Lower lobe of right lung (tissue), 2 donors: ENCODE measurements around the gene GPR146. TPM values are rescaled to one million over a fixed set of nuclear protein-coding genes. Genes with fewer than 3 reads are reported as not detected.

ENCODE experiments used
- ATAC-seq, 2 donors: fragments of 200-7000 bp; cut with Tn5 transposase; one replicate each; pipeline ENCODE4 v1.9.1; 2020 to 2022; ENCODE audit warnings: mild to moderate bottlenecking in 2 of 2, moderate library complexity in 2 of 2
- DNase-seq: peaks from one replicate; pipeline ENCODE4 v3.0.0-alpha.2; 2020
- H3K27ac ChIP-seq: fragments of 200-600 bp; one replicate; pipeline ENCODE4 v1.8.0; 2022
- H3K27me3 ChIP-seq: fragments of 200-600 bp; one replicate; pipeline ENCODE4 v1.8.0; 2022; ENCODE audit warnings: low read depth
- H3K36me3 ChIP-seq: fragments of 200-600 bp; one replicate; pipeline ENCODE4 v1.8.0; 2022; ENCODE audit warnings: mild to moderate bottlenecking
- H3K4me1 ChIP-seq: fragments of 200-600 bp; one replicate; pipeline ENCODE4 v1.8.0; 2022
- H3K4me3 ChIP-seq: fragments of 200-600 bp; one replicate; pipeline ENCODE4 v1.8.0; 2022; ENCODE audit warnings: mild to moderate bottlenecking
- H3K9me3 ChIP-seq: fragments of 200-600 bp; one replicate; pipeline ENCODE4 v1.8.0; 2022
- CTCF ChIP-seq: fragments of 200-600 bp; IDR thresholded peaks from one replicate; pipeline ENCODE4 v1.8.0; 2022; ENCODE audit warnings: antibody characterized with exemption, mild to moderate bottlenecking
- intact Hi-C: fragments of 100-400 bp; cut with DNase I; formaldehyde crosslinking; loops from one replicate; pipeline ENCODE4 v1.11.0; 2022
- microRNA-seq: library from miRNA; unstranded; fragments of <30 nt; microRNA quantifications from one replicate; pipeline ENCODE4 v1.2.0, GENCODE V29; 2020; ENCODE audit warnings: borderline number of aligned reads
- total RNA-seq: library from RNA; stranded (reverse); fragmentation: NEBNext Ultra II Directional; extraction: Animal tissue kit (Norgen Biotek cat#: 25700); gene quantifications from one replicate; pipeline ENCODE4 v1.2.1, GENCODE V29; 2021
- donor health status: DM: no; HTN: yes; CAD: no; lungs with severe emphysema.

GPR146 gene
- total RNA-seq, 1 donor from 2014 or later = 44.8 TPM

GRCh38 chr7:1108264-1108920, 64.0 kb downstream of the GPR146 start:
- DNase-seq = peak; percentile 42
- no peak for TF ChIP-seq CTCF
- Histone ChIP-seq H3K9me3 (no peaks in the 10 kb centered on the region), H3K27me3 (no peaks in the 10 kb centered on the region), H3K36me3 (no peaks in the 10 kb centered on the region), H3K27ac (no peak overlapping the region), H3K4me1 (no peaks in the 10 kb centered on the region), H3K4me3 (no peak overlapping the region)
- ATAC-seq = peak; percentile 58 to 82
- intact Hi-C loops = no loop called here

Small RNAs within 50 kb of the gene (microRNA-seq; reads per million reads assigned to microRNA genes)
- gene MIR339 = 594 reads per million, percentile 75 among the genes with 10 or more reads in this experiment

Other genes with a start within 250 kb of the GPR146 start
- 111 TPM for gene SUN1, start 212.1 kb upstream of the GPR146 start, total RNA-seq
- gene GET4, start 168.0 kb upstream of the GPR146 start, total RNA-seq = 31.7 TPM
- 33.9 TPM for gene ADAP1, start 89.9 kb upstream of the GPR146 start, total RNA-seq
- 12.9 TPM for gene COX19, start 69.0 kb upstream of the GPR146 start, total RNA-seq
- gene CYP2W1, start 61.4 kb upstream of the GPR146 start, total RNA-seq = not detected
- 26.0 TPM for gene GPER1, start 43.6 kb downstream of the GPR146 start, total RNA-seq
- gene ZFAND2A, start 115.7 kb downstream of the GPR146 start, total RNA-seq = 14.8 TPM
- gene UNCX, start 188.3 kb downstream of the GPR146 start, total RNA-seq = not detected